Esophagus squamous epithelium (tissue), 4 donors: Measurements from ENCODE around the gene PNCK.

Experiments
- CTCF ChIP-seq, 6 experiments: fragments of 450-650 bp in 4 of 6; fragments of 200-600 bp in 2 of 6; sonication (generic) in 2 of 6; IDR thresholded peaks; one replicate each; pipeline ENCODE4 v1.5.1; 2016 to 2019; ENCODE audit warnings: antibody characterized with exemption in 6 of 6, mild to moderate bottlenecking in 4 of 6, moderate library complexity in 4 of 6
- POLR2A ChIP-seq, 4 donors: fragments of 450-650 bp; IDR thresholded peaks; one replicate each; pipeline ENCODE4 v1.6.1; 2017; ENCODE audit warnings: antibody characterized with exemption in 4 of 4, mild to moderate bottlenecking in 4 of 4, moderate library complexity in 3 of 4

GRCh38 chrX:153668423-153669173 is 5.0 kb downstream of the PNCK start:
- no peak for TF ChIP-seq CTCF (IDR thresholded peaks at IDR 0.05)
- TF ChIP-seq POLR2A (IDR thresholded peaks at IDR 0.05): no peak
